HTR-8/SVneo (cell line): ENCODE measurements around the gene FARSB.

Source experiments
- DNase-seq: peaks from one replicate; pipeline ENCODE4 v3.0.0; 2011; ENCODE audit warnings: low spot score, mixed read lengths; ENCODE audit not compliant: insufficient read length
- FAIRE-seq: peaks from 2 replicates; lab custom pipeline; 2011; peaks lifted over from hg19 to GRCh38; lab: Jason Lieb, UNC

FARSB gene

GRCh38 chr2:222563936-222564335, 92.0 kb downstream of the FARSB start:
- DNase-seq: no peak
- no peak for FAIRE-seq

GRCh38 chr2:222563106-222563718, 92.7 kb downstream of the FARSB start:
- no peak for FAIRE-seq
- no peak for DNase-seq

- no peak for FAIRE-seq
- peak; percentile 65 for DNase-seq
Measured at GRCh38 chr2:222561817-222562645, 93.9 kb downstream of the FARSB start.

GRCh38 chr2:222561151-222561550, 94.7 kb downstream of the FARSB start:
- FAIRE-seq: no peak
- no peak for DNase-seq

- DNase-seq: no peak
- FAIRE-seq: no peak
Measured at GRCh38 chr2:222554517-222554916, 101.4 kb downstream of the FARSB start.

- FAIRE-seq: no peak
- DNase-seq: no peak
Measured at GRCh38 chr2:222548992-222549391, 106.9 kb downstream of the FARSB start.

- FAIRE-seq (no peak), DNase-seq (no peak)
Measured at GRCh38 chr2:222547083-222547482, 108.8 kb downstream of the FARSB start.

GRCh38 chr2:222545823-222546795, 109.8 kb downstream of the FARSB start:
- FAIRE-seq (no peak), DNase-seq (no peak)

GRCh38 chr2:222544661-222545060, 111.2 kb downstream of the FARSB start:
- no peak for DNase-seq
- no peak for FAIRE-seq

- FAIRE-seq: no peak
Measured at GRCh38 chr2:222538535-222538934, 117.4 kb downstream of the FARSB start.

GRCh38 chr2:222535477-222535876, 120.4 kb downstream of the FARSB start:
- FAIRE-seq (no peak), DNase-seq (no peak)

More at GRCh38 chr2:222538535-222538934, 117.4 kb downstream of the FARSB start:
- DNase-seq: no peak

- DNase-seq (no peak), FAIRE-seq (no peak)
Measured at GRCh38 chr2:222532315-222532714, 123.6 kb downstream of the FARSB start.

- FAIRE-seq (no peak), DNase-seq (no peak)
Measured at GRCh38 chr2:222526480-222527277, 129.2 kb downstream of the FARSB start.

- FAIRE-seq: no peak
- no peak for DNase-seq
Measured at GRCh38 chr2:222525811-222526210, 130.1 kb downstream of the FARSB start.

- FAIRE-seq: no peak
- no peak for DNase-seq
Measured at GRCh38 chr2:222523783-222524544, 131.9 kb downstream of the FARSB start.

- FAIRE-seq (no peak), DNase-seq (no peak)
Measured at GRCh38 chr2:222522082-222522481, 133.8 kb downstream of the FARSB start.

GRCh38 chr2:222521099-222521498, 134.8 kb downstream of the FARSB start:
- DNase-seq (no peak), FAIRE-seq (no peak)
